HCT116 (cell line): ENCODE results near the gene RPS15A.

ENCODE experiments used
- CBX3 ChIP-seq: IDR thresholded peaks from 2 replicates; pipeline ENCODE4 v1.6.1; 2012; ENCODE audit warnings: low read depth
- EGR1 ChIP-seq: IDR thresholded peaks from 2 replicates; pipeline ENCODE4 v1.6.1; 2012; ENCODE audit warnings: low read depth
- ELF1 ChIP-seq: IDR thresholded peaks from 2 replicates; pipeline ENCODE4 v1.6.1; 2012; ENCODE audit warnings: low read depth, borderline replicate concordance
- EZH2 ChIP-seq: fragments of 200-600 bp; sonication (generic); IDR thresholded peaks from 2 replicates; pipeline ENCODE4 v1.6.1; 2017; ENCODE audit warnings: antibody characterized with exemption, mixed run types
- TF ChIP-seq, protein P1 (sequence below), 3 experiments: fragments of 200-600 bp in 1 of 3; sonication (generic) in 1 of 3; IDR thresholded peaks in 2 of 3; conservative IDR thresholded peaks in 1 of 3; 2 replicates each; pipeline ENCODE4 v1.5.1; 2012 to 2017; ENCODE audit warnings: low read depth in 2 of 3, low read length in 2 of 3, antibody characterized with exemption in 1 of 3, borderline replicate concordance in 1 of 3, control low read depth in 1 of 3, mild to moderate bottlenecking in 1 of 3, mixed read lengths in 1 of 3, mixed run types in 1 of 3, moderate library complexity in 1 of 3; ENCODE audit not compliant: insufficient read depth in 1 of 3
- TF ChIP-seq, protein P2 (sequence below): IDR thresholded peaks from 2 replicates; pipeline ENCODE4 v1.6.1; 2012; ENCODE audit warnings: low read depth

DNA sequence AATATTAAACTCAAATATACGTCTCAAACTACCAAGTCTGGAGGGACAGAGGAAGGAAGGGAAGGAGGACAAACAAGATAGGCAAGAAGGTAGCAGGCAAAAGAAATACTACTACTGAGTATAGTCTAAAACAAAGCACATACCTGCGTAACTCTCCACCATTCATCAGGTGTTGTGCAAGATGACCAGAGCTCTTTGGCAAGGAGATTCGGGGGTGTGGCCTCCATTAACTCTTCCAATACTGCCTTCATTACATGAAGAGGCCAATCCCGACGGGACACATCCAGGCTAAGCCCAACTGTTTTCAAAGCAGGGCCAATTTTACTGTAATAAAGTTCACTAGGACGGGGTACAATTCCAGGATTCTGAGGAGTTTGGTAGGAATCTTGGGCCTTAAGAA lies 49.4 kb upstream of the RPS15A start:
- TF ChIP-seq EZH2, result no peak
- TF ChIP-seq, protein P1, sequence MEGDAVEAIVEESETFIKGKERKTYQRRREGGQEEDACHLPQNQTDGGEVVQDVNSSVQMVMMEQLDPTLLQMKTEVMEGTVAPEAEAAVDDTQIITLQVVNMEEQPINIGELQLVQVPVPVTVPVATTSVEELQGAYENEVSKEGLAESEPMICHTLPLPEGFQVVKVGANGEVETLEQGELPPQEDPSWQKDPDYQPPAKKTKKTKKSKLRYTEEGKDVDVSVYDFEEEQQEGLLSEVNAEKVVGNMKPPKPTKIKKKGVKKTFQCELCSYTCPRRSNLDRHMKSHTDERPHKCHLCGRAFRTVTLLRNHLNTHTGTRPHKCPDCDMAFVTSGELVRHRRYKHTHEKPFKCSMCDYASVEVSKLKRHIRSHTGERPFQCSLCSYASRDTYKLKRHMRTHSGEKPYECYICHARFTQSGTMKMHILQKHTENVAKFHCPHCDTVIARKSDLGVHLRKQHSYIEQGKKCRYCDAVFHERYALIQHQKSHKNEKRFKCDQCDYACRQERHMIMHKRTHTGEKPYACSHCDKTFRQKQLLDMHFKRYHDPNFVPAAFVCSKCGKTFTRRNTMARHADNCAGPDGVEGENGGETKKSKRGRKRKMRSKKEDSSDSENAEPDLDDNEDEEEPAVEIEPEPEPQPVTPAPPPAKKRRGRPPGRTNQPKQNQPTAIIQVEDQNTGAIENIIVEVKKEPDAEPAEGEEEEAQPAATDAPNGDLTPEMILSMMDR (IDR thresholded peaks at IDR 0.05 in 2 of 3, conservative IDR thresholded peaks at IDR 0.05 in 1 of 3; ENCODE audit: borderline replicate concordance in 1 of 3, insufficient read depth in 1 of 3, low read depth in 2 of 3, low read length in 2 of 3), result no peak
- TF ChIP-seq, protein P2, sequence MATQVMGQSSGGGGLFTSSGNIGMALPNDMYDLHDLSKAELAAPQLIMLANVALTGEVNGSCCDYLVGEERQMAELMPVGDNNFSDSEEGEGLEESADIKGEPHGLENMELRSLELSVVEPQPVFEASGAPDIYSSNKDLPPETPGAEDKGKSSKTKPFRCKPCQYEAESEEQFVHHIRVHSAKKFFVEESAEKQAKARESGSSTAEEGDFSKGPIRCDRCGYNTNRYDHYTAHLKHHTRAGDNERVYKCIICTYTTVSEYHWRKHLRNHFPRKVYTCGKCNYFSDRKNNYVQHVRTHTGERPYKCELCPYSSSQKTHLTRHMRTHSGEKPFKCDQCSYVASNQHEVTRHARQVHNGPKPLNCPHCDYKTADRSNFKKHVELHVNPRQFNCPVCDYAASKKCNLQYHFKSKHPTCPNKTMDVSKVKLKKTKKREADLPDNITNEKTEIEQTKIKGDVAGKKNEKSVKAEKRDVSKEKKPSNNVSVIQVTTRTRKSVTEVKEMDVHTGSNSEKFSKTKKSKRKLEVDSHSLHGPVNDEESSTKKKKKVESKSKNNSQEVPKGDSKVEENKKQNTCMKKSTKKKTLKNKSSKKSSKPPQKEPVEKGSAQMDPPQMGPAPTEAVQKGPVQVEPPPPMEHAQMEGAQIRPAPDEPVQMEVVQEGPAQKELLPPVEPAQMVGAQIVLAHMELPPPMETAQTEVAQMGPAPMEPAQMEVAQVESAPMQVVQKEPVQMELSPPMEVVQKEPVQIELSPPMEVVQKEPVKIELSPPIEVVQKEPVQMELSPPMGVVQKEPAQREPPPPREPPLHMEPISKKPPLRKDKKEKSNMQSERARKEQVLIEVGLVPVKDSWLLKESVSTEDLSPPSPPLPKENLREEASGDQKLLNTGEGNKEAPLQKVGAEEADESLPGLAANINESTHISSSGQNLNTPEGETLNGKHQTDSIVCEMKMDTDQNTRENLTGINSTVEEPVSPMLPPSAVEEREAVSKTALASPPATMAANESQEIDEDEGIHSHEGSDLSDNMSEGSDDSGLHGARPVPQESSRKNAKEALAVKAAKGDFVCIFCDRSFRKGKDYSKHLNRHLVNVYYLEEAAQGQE, result no peak
- TF ChIP-seq ELF1, result no peak
- no peak for TF ChIP-seq CBX3
- TF ChIP-seq EGR1, result no peak
